Bronchial epithelial cell (primary cell): Measurements from ENCODE around the gene UTP18. TPM values are rescaled to one million over a fixed set of nuclear protein-coding genes. Genes with fewer than 3 reads are reported as not detected.

ENCODE experiments used
- DNase-seq: peaks from one replicate; pipeline ENCODE4 v3.0.0-alpha.2; 2010; ENCODE audit warnings: low read depth
- FAIRE-seq: peaks from 2 replicates; lab custom pipeline; 2011; peaks lifted over from hg19 to GRCh38; lab: Jason Lieb, UNC
- H3K27me3 ChIP-seq: 2 replicates; pipeline ENCODE4 v1.5.1; 2011; ENCODE audit warnings: low read length; ENCODE audit not compliant: control insufficient read depth, insufficient read depth
- H3K36me3 ChIP-seq: 2 replicates; pipeline ENCODE4 v1.5.1; 2011; ENCODE audit warnings: low read length; ENCODE audit not compliant: control insufficient read depth, insufficient read depth
- H3K4me3 ChIP-seq: 2 replicates; pipeline ENCODE4 v1.5.1; 2011; ENCODE audit warnings: mild to moderate bottlenecking, low read depth, low read length, control low read depth
- CTCF ChIP-seq: IDR thresholded peaks from 2 replicates; pipeline ENCODE4 v1.5.1; 2011; ENCODE audit warnings: mild to moderate bottlenecking, moderate library complexity, low read length, control low read depth, inconsistent platforms; ENCODE audit not compliant: insufficient read depth, severe bottlenecking
- total RNA-seq: library from RNA; depleted of rRNA; stranded (reverse); fragments of >200 nt; gene quantifications from 2 replicates; pipeline ENCODE4 v1.2.1, GENCODE V29; 2014

Gene UTP18
- total RNA-seq, 1 donor from 2014 or later: 42.1 TPM

DNA sequence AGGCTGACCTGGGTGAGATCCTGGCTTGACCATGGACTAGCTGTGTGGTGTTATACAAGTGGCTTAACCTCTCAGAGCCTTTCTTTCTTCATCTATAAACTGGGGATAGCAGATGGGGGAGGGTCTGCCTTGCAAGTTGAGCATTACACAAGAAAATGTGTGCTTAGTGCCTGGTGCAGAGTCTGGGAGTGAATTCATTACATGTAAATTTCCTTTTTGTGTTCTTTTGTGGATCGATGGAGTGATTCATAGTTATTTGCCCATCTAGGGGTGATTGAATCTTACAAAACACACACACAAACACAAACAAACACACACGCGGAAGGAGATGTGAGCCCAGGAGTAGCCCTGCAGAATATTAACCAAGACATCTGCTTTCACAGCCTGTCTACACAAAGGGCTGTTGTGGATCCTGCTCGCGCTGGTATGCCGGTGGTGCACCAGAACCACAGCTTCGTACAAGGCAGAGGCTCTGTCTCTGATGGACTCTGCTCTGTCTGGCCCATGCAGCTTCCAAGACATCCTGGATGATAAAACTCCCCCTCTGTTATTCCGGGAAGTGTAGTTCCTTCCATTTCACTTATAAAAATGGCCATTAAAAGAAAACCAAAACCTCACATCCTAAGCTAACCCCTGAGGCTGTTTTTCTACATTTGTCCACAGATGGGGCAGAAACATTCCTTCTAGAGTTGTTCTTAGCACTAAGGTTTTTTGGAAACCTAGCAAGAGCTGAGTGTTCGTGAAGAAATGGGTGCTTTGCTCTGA is 86.1 kb downstream of the UTP18 start:
- Histone ChIP-seq H3K36me3 (no peaks in the 10 kb centered on the region), H3K27me3 (peaks cover 1% of the 10 kb centered on the region), H3K4me3 (no peak overlapping the region)
- FAIRE-seq (no peak), DNase-seq (no peak)
- no peak for TF ChIP-seq CTCF

Other genes with a start within 250 kb of the UTP18 start
- 85.0 and 99.3 TPM in 2 replicates for gene SPAG9, start 139.7 kb upstream of the UTP18 start, total RNA-seq
- 129 and 204 TPM in 2 replicates for gene NME1, start 107.0 kb upstream of the UTP18 start, total RNA-seq
- gene NME2, start 94.1 kb upstream of the UTP18 start, total RNA-seq: 995 and 1,613 TPM in 2 replicates
- gene MBTD1, start 497 bp upstream of the UTP18 start, total RNA-seq: 9.1 and 10.5 TPM in 2 replicates